ENCODE results near the gene DAND5.

The DAND5 gene

GRCh38 chr19:13010992-13011652 lies 41.7 kb downstream of the DAND5 start:
- H3K4me3 ChIP-seq (ENCODE audit: low read depth, low read length) = no peak overlapping the region
- no peak for TF ChIP-seq CTCF (IDR thresholded peaks at IDR 0.05; ENCODE audit: low read depth, low read length, missing control alignments)
- DNase-seq (ENCODE audit: low read depth) = no peak

GRCh38 chr19:13011653-13012389 lies 42.4 kb downstream of the DAND5 start:
- no peak for TF ChIP-seq CTCF (IDR thresholded peaks at IDR 0.05; ENCODE audit: low read depth, low read length, missing control alignments)
- DNase-seq (ENCODE audit: low read depth) = no peak
- H3K4me3 ChIP-seq (ENCODE audit: low read depth, low read length) = no peak overlapping the region

- no peak for DNase-seq (ENCODE audit: low read depth)
- H3K4me3 ChIP-seq (ENCODE audit: low read depth, low read length) = no peak overlapping the region
- no peak for TF ChIP-seq CTCF (IDR thresholded peaks at IDR 0.05; ENCODE audit: low read depth, low read length, missing control alignments)
Observed at GRCh38 chr19:13012390-13012689, 43.0 kb downstream of the DAND5 start.

- peak overlapping the region; percentile 12; the same call in 1 of the 2 replicates for H3K4me3 ChIP-seq (ENCODE audit: low read depth, low read length)
- DNase-seq (ENCODE audit: low read depth) = no peak
- TF ChIP-seq CTCF (IDR thresholded peaks at IDR 0.05; ENCODE audit: low read depth, low read length, missing control alignments) = no peak
Observed at GRCh38 chr19:13012690-13013608, 43.6 kb downstream of the DAND5 start.

- no peak for TF ChIP-seq CTCF (IDR thresholded peaks at IDR 0.05; ENCODE audit: low read depth, low read length, missing control alignments)
- no peak for DNase-seq (ENCODE audit: low read depth)
- H3K4me3 ChIP-seq (ENCODE audit: low read depth, low read length) = no peak overlapping the region
Observed at GRCh38 chr19:13013649-13014048, 44.3 kb downstream of the DAND5 start.

- H3K4me3 ChIP-seq (ENCODE audit: low read depth, low read length) = no peak overlapping the region
- no peak for TF ChIP-seq CTCF (IDR thresholded peaks at IDR 0.05; ENCODE audit: low read depth, low read length, missing control alignments)
- no peak for DNase-seq (ENCODE audit: low read depth)
Observed at GRCh38 chr19:13014101-13014920, 44.9 kb downstream of the DAND5 start.

All from GM12864 (cell line).